ENCODE results near the gene MEGF6. TPM values are rescaled to one million over a fixed set of nuclear protein-coding genes. Genes with fewer than 3 reads are reported as not detected.

The MEGF6 gene
- total RNA-seq, 1 donor from 2014 or later: 209 TPM

DNA sequence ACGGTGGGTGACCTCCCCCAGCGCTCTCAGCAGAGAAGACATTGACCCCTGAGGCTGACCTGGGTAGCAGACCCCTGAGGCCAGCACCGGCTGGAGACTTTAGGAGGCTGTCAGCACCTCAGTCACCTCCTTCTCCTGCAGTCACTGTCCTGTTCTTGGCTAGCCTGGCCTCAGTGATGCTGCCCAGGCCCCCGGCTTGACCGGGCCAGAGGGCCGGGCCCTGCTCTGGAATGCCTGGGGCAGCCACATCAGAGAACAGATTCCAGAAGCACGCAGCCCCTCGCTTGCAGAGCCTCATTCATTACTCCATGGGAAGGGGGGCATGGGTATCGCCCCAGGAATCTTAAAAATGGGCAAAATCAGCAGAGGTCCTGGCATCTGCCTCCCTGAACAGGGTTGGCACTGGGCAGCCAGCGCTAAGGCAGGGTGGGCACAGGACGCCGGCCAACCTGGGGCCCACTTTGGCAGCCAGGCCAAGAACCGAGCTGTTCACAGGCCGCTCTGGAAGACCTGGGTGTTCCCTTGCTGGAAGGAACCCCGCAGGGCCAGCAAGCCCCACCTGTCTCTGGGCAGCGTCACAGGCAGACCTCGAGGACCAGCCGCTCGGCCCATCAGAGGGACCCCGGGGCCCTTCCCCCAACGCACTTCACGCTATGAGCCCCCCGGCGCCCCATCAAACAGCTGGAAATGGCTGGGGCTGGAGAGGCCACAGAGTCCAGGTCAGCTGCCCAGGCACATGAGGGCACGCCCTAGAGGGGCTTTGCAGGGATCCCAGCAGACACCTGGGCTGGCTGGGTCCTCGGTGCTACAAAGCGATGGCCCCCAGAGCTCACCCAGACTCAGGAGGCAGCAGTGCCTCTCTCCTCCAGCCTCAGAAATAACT lies 45.1 kb downstream of the MEGF6 start:
- Mint-ChIP-seq H3K9me3 (no peaks in the 10 kb centered on the region), H3K4me1 (peaks cover 14% of the 10 kb centered on the region), H3K4me3 (no peak overlapping the region), H3K27me3 (ENCODE audit: low read depth) (no peaks in the 10 kb centered on the region), H3K27ac (no peak overlapping the region), H3K36me3 (no peaks in the 10 kb centered on the region)
- TF ChIP-seq, protein P1, sequence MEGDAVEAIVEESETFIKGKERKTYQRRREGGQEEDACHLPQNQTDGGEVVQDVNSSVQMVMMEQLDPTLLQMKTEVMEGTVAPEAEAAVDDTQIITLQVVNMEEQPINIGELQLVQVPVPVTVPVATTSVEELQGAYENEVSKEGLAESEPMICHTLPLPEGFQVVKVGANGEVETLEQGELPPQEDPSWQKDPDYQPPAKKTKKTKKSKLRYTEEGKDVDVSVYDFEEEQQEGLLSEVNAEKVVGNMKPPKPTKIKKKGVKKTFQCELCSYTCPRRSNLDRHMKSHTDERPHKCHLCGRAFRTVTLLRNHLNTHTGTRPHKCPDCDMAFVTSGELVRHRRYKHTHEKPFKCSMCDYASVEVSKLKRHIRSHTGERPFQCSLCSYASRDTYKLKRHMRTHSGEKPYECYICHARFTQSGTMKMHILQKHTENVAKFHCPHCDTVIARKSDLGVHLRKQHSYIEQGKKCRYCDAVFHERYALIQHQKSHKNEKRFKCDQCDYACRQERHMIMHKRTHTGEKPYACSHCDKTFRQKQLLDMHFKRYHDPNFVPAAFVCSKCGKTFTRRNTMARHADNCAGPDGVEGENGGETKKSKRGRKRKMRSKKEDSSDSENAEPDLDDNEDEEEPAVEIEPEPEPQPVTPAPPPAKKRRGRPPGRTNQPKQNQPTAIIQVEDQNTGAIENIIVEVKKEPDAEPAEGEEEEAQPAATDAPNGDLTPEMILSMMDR (IDR thresholded peaks at IDR 0.05; ENCODE audit: unreplicated experiment): no peak
- DNase-seq (ENCODE audit: low spot score in 2 of 2, unreplicated experiment in 2 of 2): no peak

DNA sequence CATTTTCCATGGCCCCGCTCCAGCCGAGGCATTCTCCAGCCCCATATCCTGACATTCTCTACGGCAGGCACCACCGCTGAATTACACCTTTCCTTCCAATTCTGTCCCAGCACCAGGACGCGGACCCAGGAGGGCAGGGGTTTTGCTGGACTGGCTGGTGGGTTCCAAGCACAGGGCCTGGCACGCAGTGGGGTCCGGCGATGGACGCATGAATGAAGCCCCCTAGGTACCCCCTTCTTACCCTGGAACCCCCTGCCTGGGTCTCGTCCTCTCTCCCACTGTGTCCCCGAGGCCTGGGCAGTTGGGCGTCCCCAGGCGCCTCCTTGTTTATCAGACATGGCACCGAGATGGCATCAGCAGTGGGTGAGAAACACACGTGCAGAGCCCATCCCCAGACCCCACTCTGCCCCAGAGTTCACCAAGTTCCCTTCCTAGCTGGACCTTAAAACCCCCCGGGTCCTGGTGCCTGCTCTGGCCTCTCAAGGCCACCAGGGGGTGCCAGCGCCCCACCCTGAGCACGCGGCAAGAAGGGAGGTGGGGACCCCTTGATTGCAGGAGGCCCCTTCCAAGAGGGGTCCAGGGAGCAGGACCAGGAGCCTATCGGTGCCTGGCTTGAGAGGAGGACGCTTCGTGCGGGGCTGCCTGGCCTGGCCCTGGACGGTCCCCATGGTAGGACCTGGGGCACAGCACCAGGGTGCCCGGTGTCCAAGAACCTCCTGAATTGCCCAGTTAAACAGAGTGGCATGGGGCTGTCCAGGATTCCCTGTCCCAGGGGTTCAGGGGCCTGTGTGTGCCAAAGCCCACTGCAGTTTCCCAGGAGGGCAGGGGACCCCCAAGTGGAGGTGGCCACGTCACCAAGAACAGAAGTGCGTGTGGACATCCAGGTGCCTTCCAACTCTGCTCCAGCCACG lies 46.1 kb downstream of the MEGF6 start:
- H3K27ac Mint-ChIP-seq: no peak overlapping the region
- H3K27me3 Mint-ChIP-seq (ENCODE audit: low read depth): no peaks in the 10 kb centered on the region
- H3K36me3 Mint-ChIP-seq: peaks cover 2% of the 10 kb centered on the region
- H3K4me3 Mint-ChIP-seq: no peak overlapping the region
- TF ChIP-seq, protein P1 (IDR thresholded peaks at IDR 0.05; ENCODE audit: unreplicated experiment): peak; percentile 84
- peaks cover 14% of the 10 kb centered on the region for H3K4me1 Mint-ChIP-seq
- no peaks in the 10 kb centered on the region for H3K9me3 Mint-ChIP-seq
- DNase-seq (ENCODE audit: low spot score in 2 of 2, unreplicated experiment in 2 of 2): no peak

DNA sequence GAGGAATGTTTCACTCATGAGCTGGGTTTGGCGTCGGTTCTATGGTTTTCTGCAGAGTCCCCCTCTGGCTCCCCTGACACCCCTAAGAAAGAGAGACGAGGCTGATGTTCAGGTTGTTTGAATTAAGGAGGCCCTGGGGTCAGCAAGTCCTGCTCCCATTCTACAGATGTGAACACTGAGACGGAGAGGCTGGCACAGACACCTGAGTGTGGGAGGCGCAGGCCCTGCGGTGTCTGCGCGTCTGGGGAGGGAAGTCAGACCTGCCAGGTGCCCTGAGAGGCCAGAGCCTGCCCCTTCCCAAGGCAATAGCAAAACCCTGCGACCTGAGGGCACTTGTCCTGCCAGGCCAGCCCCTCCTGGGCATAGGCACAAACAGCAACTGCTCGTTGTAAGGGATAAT lies 47.7 kb downstream of the MEGF6 start:
- DNase-seq (ENCODE audit: low spot score in 2 of 2, unreplicated experiment in 2 of 2): no peak
- Mint-ChIP-seq H3K4me3 (no peak overlapping the region), H3K27ac (no peak overlapping the region), H3K27me3 (ENCODE audit: low read depth) (no peaks in the 10 kb centered on the region), H3K9me3 (no peaks in the 10 kb centered on the region), H3K36me3 (peaks cover 6% of the 10 kb centered on the region), H3K4me1 (peaks cover 16% of the 10 kb centered on the region)
- TF ChIP-seq, protein P1 (IDR thresholded peaks at IDR 0.05; ENCODE audit: unreplicated experiment): no peak

DNA sequence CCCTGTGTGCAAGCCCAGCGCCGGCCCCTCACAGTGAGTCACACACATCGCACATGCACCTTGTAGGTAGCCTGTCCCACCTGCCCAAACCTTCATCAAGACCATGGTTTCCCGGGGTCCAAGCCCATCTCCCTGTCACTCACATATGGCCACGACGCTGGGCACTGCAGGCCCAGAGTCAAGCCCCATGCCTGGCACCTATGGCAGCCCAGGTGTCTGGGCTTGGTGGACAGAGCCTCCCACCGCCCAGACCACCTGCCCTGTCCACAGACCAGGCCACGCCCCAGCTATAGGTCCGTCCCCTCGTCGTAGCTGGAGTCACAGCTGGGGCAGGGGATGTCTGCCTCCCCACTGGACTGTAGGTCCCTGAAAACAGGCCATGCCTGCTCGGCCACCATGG lies 48.2 kb downstream of the MEGF6 start:
- Mint-ChIP-seq H3K27ac (no peak overlapping the region), H3K4me1 (peaks cover 16% of the 10 kb centered on the region)

DNA sequence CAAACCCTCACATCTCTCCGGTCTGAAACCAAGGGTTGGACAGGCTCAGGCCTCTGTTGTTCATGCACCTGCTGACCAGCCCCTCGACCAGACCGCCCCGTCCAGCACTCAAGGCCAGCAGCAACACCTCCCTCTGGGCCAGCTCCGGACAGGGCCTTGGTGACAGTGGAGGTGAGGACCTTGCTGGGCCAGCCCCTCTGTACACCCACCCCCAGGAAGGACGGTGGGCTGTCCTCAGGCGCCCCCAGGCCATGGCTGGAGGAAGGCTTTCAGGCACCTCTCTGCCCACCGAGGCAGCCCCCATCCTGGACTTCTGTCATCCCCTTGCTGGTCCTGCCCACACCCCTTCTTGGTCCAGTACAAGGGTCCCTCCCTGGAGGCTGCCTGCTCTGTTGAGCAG lies 48.6 kb downstream of the MEGF6 start:
- Mint-ChIP-seq H3K36me3 (peaks cover 6% of the 10 kb centered on the region), H3K4me1 (peaks cover 16% of the 10 kb centered on the region), H3K27ac (no peak overlapping the region), H3K27me3 (ENCODE audit: low read depth) (no peaks in the 10 kb centered on the region), H3K4me3 (no peak overlapping the region), H3K9me3 (no peaks in the 10 kb centered on the region)
- DNase-seq (ENCODE audit: low spot score in 2 of 2, unreplicated experiment in 2 of 2): no peak
- TF ChIP-seq, protein P1 (IDR thresholded peaks at IDR 0.05; ENCODE audit: unreplicated experiment): no peak

More for the DNA sequence above, 48.2 kb downstream of the MEGF6 start:
- TF ChIP-seq, protein P1 (IDR thresholded peaks at IDR 0.05; ENCODE audit: unreplicated experiment): no peak
- Mint-ChIP-seq H3K27me3 (ENCODE audit: low read depth) (no peaks in the 10 kb centered on the region), H3K4me3 (no peak overlapping the region), H3K9me3 (no peaks in the 10 kb centered on the region), H3K36me3 (peaks cover 6% of the 10 kb centered on the region)
- no peak for DNase-seq (ENCODE audit: low spot score in 2 of 2, unreplicated experiment in 2 of 2)
